B cell (primary cell): ENCODE data around the gene BMPER. TPM values are rescaled to one million over a fixed set of nuclear protein-coding genes. Genes with fewer than 3 reads are reported as not detected.

Source experiments
- ATAC-seq: fragments of 200-7000 bp; cut with Tn5 transposase; one replicate; pipeline ENCODE4 v1.10.0; 2021; ENCODE audit warnings: low read depth, mild to moderate bottlenecking, moderate number of reproducible peaks, moderate library complexity
- CTCF ChIA-PET: fragments of 350-600 bp; sonication (Branson Sonifier 250); formaldehyde crosslinking; loops from one replicate; lab custom pipeline; 2021; ENCODE audit warnings: antibody characterized with exemption, inconsistent platforms; lab: Charles Lee
- POLR2A ChIA-PET: fragments of 350-600 bp; sonication (Branson Sonifier 250); formaldehyde crosslinking; loops from one replicate; lab custom pipeline; 2021; ENCODE audit warnings: antibody characterized with exemption; lab: Charles Lee
- DNase-seq: peaks from one replicate; pipeline ENCODE4 v3.0.0; 2013
- H2AFZ ChIP-seq: 2 replicates; pipeline ENCODE4 v1.6.1; 2012; ENCODE audit warnings: mild to moderate bottlenecking, low read depth, low read length; ENCODE audit not compliant: insufficient read depth, poor library complexity, severe bottlenecking
- H3K27ac ChIP-seq, 2 donors: 1 replicate in 1 of 2; 2 replicates in 1 of 2; pipeline ENCODE4 v1.5.1; 2012 to 2013; ENCODE audit warnings: low read length in 2 of 2, mild to moderate bottlenecking in 2 of 2, moderate library complexity in 1 of 2
- H3K27me3 ChIP-seq, 4 experiments: fragments of 200-600 bp in 1 of 4; sonication (generic) in 1 of 4; replicated peaks in 1 of 4; 1 replicate in 2 of 4; 2 replicates in 2 of 4; pipeline versions ENCODE4 v1.6.1 to v1.7.0; 2013 to 2016; ENCODE audit warnings: low read length in 3 of 4, mild to moderate bottlenecking in 2 of 4, mixed read lengths in 1 of 4, moderate library complexity in 1 of 4; ENCODE audit not compliant: insufficient read depth in 4 of 4, control insufficient read depth in 3 of 4; ENCODE audit errors: control extremely low read depth in 1 of 4
- H3K36me3 ChIP-seq, 2 experiments: replicated peaks in 1 of 2; 1 replicate in 1 of 2; 2 replicates in 1 of 2; pipeline versions ENCODE4 v1.6.1 to v1.7.1; 2013; ENCODE audit warnings: low read length in 1 of 2; ENCODE audit not compliant: insufficient read depth in 2 of 2, control insufficient read depth in 1 of 2; ENCODE audit errors: control extremely low read depth in 1 of 2, extremely low read depth in 1 of 2
- H3K4me1 ChIP-seq, 2 donors: fragments of 200-600 bp in 1 of 2; sonication (generic) in 1 of 2; 1 replicate in 1 of 2; 2 replicates in 1 of 2; pipeline versions ENCODE4 v1.5.1 to v1.6.1; 2013 to 2017; ENCODE audit warnings: low read length in 2 of 2; ENCODE audit not compliant: control insufficient read depth in 2 of 2, insufficient read depth in 2 of 2
- H3K4me2 ChIP-seq: replicated peaks from 2 replicates; pipeline ENCODE3; 2012; ENCODE audit warnings: mild to moderate bottlenecking, low read depth, low read length; ENCODE audit not compliant: poor library complexity, severe bottlenecking
- H3K4me3 ChIP-seq, 5 experiments: fragments of 200-600 bp in 1 of 5; sonication (generic) in 1 of 5; 1 replicate in 3 of 5; 2 replicates in 2 of 5; pipeline versions ENCODE4 v1.5.1 to v1.7.0; 2011 to 2016; ENCODE audit warnings: low read length in 4 of 5, mild to moderate bottlenecking in 4 of 5, low read depth in 2 of 5, control low read depth in 1 of 5, moderate library complexity in 1 of 5; ENCODE audit not compliant: insufficient read depth in 1 of 5; ENCODE audit errors: control extremely low read depth in 1 of 5, extremely low read depth in 1 of 5
- H3K79me2 ChIP-seq: fragments of 200-600 bp; sonication (generic); one replicate; pipeline ENCODE4 v1.6.0; 2016; ENCODE audit warnings: low read length; ENCODE audit not compliant: control insufficient read depth, insufficient read depth
- H3K9ac ChIP-seq: fragments of 200-600 bp; sonication (generic); 2 replicates; pipeline ENCODE4 v1.6.1; 2017; ENCODE audit warnings: mild to moderate bottlenecking, low read length, moderate library complexity
- H3K9me3 ChIP-seq, 3 donors: one replicate each; pipeline versions ENCODE4 v1.6.1 to v1.7.1; 2013; ENCODE audit warnings: low read length in 2 of 3; ENCODE audit not compliant: control insufficient read depth in 2 of 3, insufficient read depth in 1 of 3; ENCODE audit errors: control extremely low read depth in 1 of 3
- H4K20me1 ChIP-seq: 2 replicates; pipeline ENCODE4 v1.6.0; 2012; ENCODE audit warnings: mild to moderate bottlenecking, low read length; ENCODE audit not compliant: insufficient read depth, control insufficient read depth, poor library complexity, severe bottlenecking
- H3K27ac Mint-ChIP-seq: one replicate; pipeline ENCODE4 v1.8.0; 2021; ENCODE audit warnings: mixed read lengths
- H3K27me3 Mint-ChIP-seq: one replicate; pipeline ENCODE4 v1.8.0; 2021; ENCODE audit warnings: mixed read lengths
- H3K4me1 Mint-ChIP-seq: one replicate; pipeline ENCODE4 v1.8.0; 2021; ENCODE audit warnings: mixed read lengths
- H3K4me3 Mint-ChIP-seq: one replicate; pipeline ENCODE4 v1.8.0; 2021; ENCODE audit warnings: mixed read lengths
- H3K9me3 Mint-ChIP-seq: one replicate; pipeline ENCODE4 v1.8.0; 2022; ENCODE audit warnings: mixed read lengths; ENCODE audit not compliant: insufficient read depth
- EZH2 ChIP-seq: IDR thresholded peaks from 2 replicates; pipeline ENCODE4 v1.6.1; 2012; ENCODE audit warnings: borderline replicate concordance, low read depth, mild to moderate bottlenecking, moderate library complexity, low read length; ENCODE audit not compliant: insufficient read depth, poor library complexity, severe bottlenecking
- WGBS: methylation state at CpG from one replicate; pipeline ENCODE4 v1.1.5; 2013; ENCODE audit warnings: missing lambda C conversion rate; ENCODE audit not compliant: insufficient coverage; 5-methylcytosine and 5-hydroxymethylcytosine counted together
- intact Hi-C: fragments of 100-400 bp; cut with micrococcal nuclease; formaldehyde crosslinking; loops from one replicate; pipeline ENCODE4 v1.10.0; 2022
- polyA plus RNA-seq: library from polyadenylated mRNA; depleted of rRNA; stranded (reverse); fragments of >200 nt; gene quantifications from 2 replicates; pipeline ENCODE4 v1.2.3, GENCODE V29; 2012
- total RNA-seq, 2 donors: library from RNA; stranded (reverse); fragments of 120-200 nt in 1 of 2; gene quantifications; 1 replicate in 1 of 2; 2 replicates in 1 of 2; pipeline versions ENCODE4 v1.2.3 to v1.2.4, GENCODE V29; 2013 to 2022
- TF ChIP-seq, protein P1 (sequence below): fragments of 200-600 bp; IDR thresholded peaks from one replicate; pipeline ENCODE4 v1.8.0; 2022; ENCODE audit warnings: antibody characterized with exemption, mild to moderate bottlenecking

BMPER gene
- total and polyA plus RNA-seq, 2 donors (not counting 1 experiment from before 2014, with no cell fraction given), result not detected

DNA sequence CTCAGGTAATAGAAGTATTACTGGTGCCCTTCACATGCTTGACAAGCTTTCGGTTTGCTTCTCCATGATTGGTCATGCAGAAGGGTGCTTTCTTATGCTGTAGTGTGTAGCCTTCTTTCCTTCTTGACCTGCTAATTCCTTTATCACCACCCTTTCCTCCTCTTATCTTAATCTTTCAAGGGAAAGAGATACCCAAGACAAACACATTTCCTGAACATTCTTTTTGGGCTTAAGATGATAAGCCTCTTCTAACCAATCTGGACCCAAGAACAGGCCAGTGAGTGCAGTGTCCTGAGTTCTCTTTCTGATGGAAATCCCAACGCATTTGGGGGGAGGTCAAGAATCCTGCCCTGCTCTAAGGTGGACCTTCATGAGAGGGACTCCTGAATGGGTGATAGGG is 33.8 kb downstream of the BMPER start:
- Mint-ChIP-seq H3K4me3 (no peak overlapping the region), H3K4me1 (no peaks in the 10 kb centered on the region), H3K9me3 (no peaks in the 10 kb centered on the region), H3K27ac (no peak overlapping the region), H3K27me3 (peaks cover 13% of the 10 kb centered on the region)
- H3K79me2 ChIP-seq, result no peaks in the 10 kb centered on the region
- H3K4me1 ChIP-seq, result no peaks in the 10 kb centered on the region
- DNase-seq (no peak), ATAC-seq (no peak)
- no peak overlapping the region for H3K4me3 ChIP-seq
- no peak overlapping the region for H3K4me2 ChIP-seq
- H3K9ac ChIP-seq, result no peak overlapping the region
- H3K9me3 ChIP-seq, result no peaks in the 10 kb centered on the region
- ChIA-PET CTCF (interaction anchor here (0.9 kb wide), 1 partner anchor 9 kb away, joined by 3 read pairs; no protein-coding TSS in a partner anchor), POLR2A (no interaction called here)
- no peak for TF ChIP-seq EZH2
- TF ChIP-seq, protein P1, sequence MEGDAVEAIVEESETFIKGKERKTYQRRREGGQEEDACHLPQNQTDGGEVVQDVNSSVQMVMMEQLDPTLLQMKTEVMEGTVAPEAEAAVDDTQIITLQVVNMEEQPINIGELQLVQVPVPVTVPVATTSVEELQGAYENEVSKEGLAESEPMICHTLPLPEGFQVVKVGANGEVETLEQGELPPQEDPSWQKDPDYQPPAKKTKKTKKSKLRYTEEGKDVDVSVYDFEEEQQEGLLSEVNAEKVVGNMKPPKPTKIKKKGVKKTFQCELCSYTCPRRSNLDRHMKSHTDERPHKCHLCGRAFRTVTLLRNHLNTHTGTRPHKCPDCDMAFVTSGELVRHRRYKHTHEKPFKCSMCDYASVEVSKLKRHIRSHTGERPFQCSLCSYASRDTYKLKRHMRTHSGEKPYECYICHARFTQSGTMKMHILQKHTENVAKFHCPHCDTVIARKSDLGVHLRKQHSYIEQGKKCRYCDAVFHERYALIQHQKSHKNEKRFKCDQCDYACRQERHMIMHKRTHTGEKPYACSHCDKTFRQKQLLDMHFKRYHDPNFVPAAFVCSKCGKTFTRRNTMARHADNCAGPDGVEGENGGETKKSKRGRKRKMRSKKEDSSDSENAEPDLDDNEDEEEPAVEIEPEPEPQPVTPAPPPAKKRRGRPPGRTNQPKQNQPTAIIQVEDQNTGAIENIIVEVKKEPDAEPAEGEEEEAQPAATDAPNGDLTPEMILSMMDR, result no peak
- intact Hi-C loops, result loop anchor here (10.0 kb wide), 1 partner anchor 694 kb away; no protein-coding TSS in a partner anchor
- no peak overlapping the region for H2AFZ ChIP-seq
- no peak overlapping the region for H3K27ac ChIP-seq
- H3K36me3 ChIP-seq, result no peaks in the 10 kb centered on the region
- no peaks in the 10 kb centered on the region for H4K20me1 ChIP-seq
- no peaks in the 10 kb centered on the region for H3K27me3 ChIP-seq
- WGBS, result no CpG with 5 or more reads among the region's 2 CpGs

DNA sequence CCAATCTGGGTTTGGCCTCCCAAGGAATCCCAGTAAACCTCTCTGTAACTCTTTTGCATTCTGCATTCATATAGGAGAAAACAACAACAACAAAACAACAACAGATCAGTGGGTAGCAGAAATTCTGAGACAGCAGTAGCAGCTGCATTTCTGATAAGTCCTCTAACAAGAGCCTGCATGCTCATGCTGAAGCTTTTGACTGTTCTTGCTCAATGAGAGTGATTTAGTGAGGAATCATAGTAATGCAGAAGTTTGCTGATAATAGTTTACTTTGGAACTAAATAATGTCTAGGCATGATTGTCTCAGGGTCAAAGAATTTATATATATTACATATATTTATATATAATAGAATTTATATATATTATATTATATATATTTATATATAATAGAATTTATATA is 35.2 kb downstream of the BMPER start:
- H3K4me3 ChIP-seq, result no peak overlapping the region
- H3K79me2 ChIP-seq, result no peaks in the 10 kb centered on the region
- H3K4me1 ChIP-seq, result no peaks in the 10 kb centered on the region
- TF ChIP-seq EZH2, result no peak
- TF ChIP-seq, protein P1, result no peak
- H3K36me3 ChIP-seq, result no peaks in the 10 kb centered on the region
- Mint-ChIP-seq H3K27ac (no peak overlapping the region), H3K9me3 (no peaks in the 10 kb centered on the region), H3K27me3 (peaks cover 13% of the 10 kb centered on the region), H3K4me3 (no peak overlapping the region), H3K4me1 (no peaks in the 10 kb centered on the region)
- no peaks in the 10 kb centered on the region for H3K27me3 ChIP-seq
- ChIA-PET CTCF (no interaction called here), POLR2A (no interaction called here)
- intact Hi-C loops, result no loop called here
- no peak overlapping the region for H3K4me2 ChIP-seq
- no peaks in the 10 kb centered on the region for H3K9me3 ChIP-seq
- H4K20me1 ChIP-seq, result no peaks in the 10 kb centered on the region
- ATAC-seq, result no peak
- no peak overlapping the region for H3K9ac ChIP-seq
- DNase-seq, result no peak
- no peak overlapping the region for H2AFZ ChIP-seq
- H3K27ac ChIP-seq, result no peak overlapping the region
